K562 (cell line): ENCODE measurements around the gene ACR.

Experiments used
- CTCF ChIP-seq, 3 experiments: IDR thresholded peaks in 2 of 3; conservative IDR thresholded peaks in 1 of 3; 2 replicates each; pipeline ENCODE4 v1.5.1; 2011 to 2012; ENCODE audit warnings: low read length in 3 of 3, mild to moderate bottlenecking in 3 of 3, control low read depth in 2 of 3, improper control_type of control experiment in 1 of 3, inconsistent platforms in 1 of 3, low read depth in 1 of 3, mixed read lengths in 1 of 3, moderate library complexity in 1 of 3; ENCODE audit not compliant: insufficient read depth in 2 of 3
- JUND ChIP-seq, 2 experiments: IDR thresholded peaks; 2 replicates in 1 of 2; 3 replicates in 1 of 2; pipeline ENCODE4 v1.6.1; 2011; ENCODE audit warnings: borderline replicate concordance in 2 of 2, low read depth in 2 of 2, low read length in 2 of 2, improper control_type of control experiment in 1 of 2, missing biosample characterization in 1 of 2, missing genetic modification characterization in 1 of 2, missing genetic modification reagents in 1 of 2
- RAD51 ChIP-seq: fragments of 450-650 bp; IDR thresholded peaks from 2 replicates; pipeline ENCODE4 v1.7.1; 2016; ENCODE audit warnings: low read depth, mild to moderate bottlenecking, borderline replicate concordance

- no peak for TF ChIP-seq CTCF (IDR thresholded peaks at IDR 0.05 in 2 of 3, conservative IDR thresholded peaks at IDR 0.05 in 1 of 3; ENCODE audit: insufficient read depth in 2 of 3, low read depth in 1 of 3, low read length in 3 of 3)
- no peak for TF ChIP-seq RAD51
- TF ChIP-seq JUND (IDR thresholded peaks at IDR 0.05; ENCODE audit: borderline replicate concordance, low read depth, low read length) = no peak
- TF ChIP-seq JUND (tag; IDR thresholded peaks at IDR 0.05; ENCODE audit: borderline replicate concordance, low read depth, low read length) = no peak
Observed at GRCh38 chr22:50734986-50735738, 2.8 kb upstream of the ACR start.
